Hepatocyte (in vitro differentiated cells): Measurements from ENCODE around the gene NAA40. TPM values are rescaled to one million over a fixed set of nuclear protein-coding genes. Genes with fewer than 3 reads are reported as not detected.

Experiments used
- DNase-seq: peaks from one replicate; pipeline ENCODE4 v3.0.0-alpha.2; 2016; ENCODE audit warnings: low spot score
- H2AFZ ChIP-seq: fragments of 200-600 bp; sonication (generic); 2 replicates; pipeline ENCODE4 v1.6.0; 2016; ENCODE audit warnings: antibody characterized with exemption, mild to moderate bottlenecking
- H3K27ac ChIP-seq: fragments of 200-600 bp; sonication (generic); 2 replicates; pipeline ENCODE4 v1.5.1; 2016; ENCODE audit warnings: mild to moderate bottlenecking
- H3K27me3 ChIP-seq: fragments of 200-600 bp; sonication (generic); 2 replicates; pipeline ENCODE4 v1.6.1; 2016
- H3K36me3 ChIP-seq: fragments of 200-600 bp; sonication (generic); replicated peaks from 2 replicates; pipeline ENCODE4 v1.5.1; 2016; ENCODE audit warnings: low read depth; ENCODE audit not compliant: insufficient read depth
- H3K4me1 ChIP-seq: fragments of 200-600 bp; sonication (generic); 2 replicates; pipeline ENCODE4 v1.5.1; 2016; ENCODE audit warnings: mild to moderate bottlenecking, moderate library complexity; ENCODE audit not compliant: insufficient read depth
- H3K4me2 ChIP-seq: fragments of 200-600 bp; sonication (generic); 2 replicates; pipeline ENCODE4 v1.6.0; 2016
- H3K4me3 ChIP-seq: fragments of 200-600 bp; sonication (generic); 2 replicates; pipeline ENCODE4 v1.5.1; 2016; ENCODE audit warnings: mild to moderate bottlenecking
- H3K79me2 ChIP-seq: fragments of 200-600 bp; sonication (generic); 2 replicates; pipeline ENCODE4 v1.6.0; 2017; ENCODE audit warnings: mild to moderate bottlenecking
- H3K9me2 ChIP-seq: fragments of 200-600 bp; sonication (generic); replicated peaks from 2 replicates; pipeline ENCODE4 v1.6.0; 2017; ENCODE audit warnings: mild to moderate bottlenecking; ENCODE audit not compliant: insufficient read depth
- H3K9me3 ChIP-seq: fragments of 200-600 bp; sonication (generic); 2 replicates; pipeline ENCODE4 v1.5.1; 2016; ENCODE audit warnings: low read depth, mild to moderate bottlenecking
- H4K20me1 ChIP-seq: fragments of 200-600 bp; sonication (generic); 2 replicates; pipeline ENCODE4 v1.6.0; 2016; ENCODE audit warnings: mild to moderate bottlenecking; ENCODE audit not compliant: insufficient read depth, poor library complexity, severe bottlenecking
- EZH2 ChIP-seq: fragments of 200-600 bp; sonication (generic); IDR thresholded peaks from 2 replicates; pipeline ENCODE4 v1.6.1; 2016; ENCODE audit warnings: antibody characterized with exemption, mild to moderate bottlenecking, borderline replicate concordance
- EZH2phosphoT487 ChIP-seq: fragments of 200-600 bp; sonication (generic); IDR thresholded peaks from one replicate; pipeline ENCODE4 v1.6.1; 2018; ENCODE audit warnings: antibody characterized with exemption, mild to moderate bottlenecking, low read depth, moderate library complexity; ENCODE audit not compliant: unreplicated experiment, severe bottlenecking
- WGBS: methylation state at CpG from one replicate; pipeline ENCODE4 v1.1.6; 2016; ENCODE audit warnings: low lambda C conversion rate; ENCODE audit errors: missing lambda C conversion rate; 5-methylcytosine and 5-hydroxymethylcytosine counted together
- polyA plus RNA-seq: library from polyadenylated mRNA; unstranded; fragments of >200 nt; fragmentation: Nextera tagmentation; extraction: Ambion mirVana; gene quantifications from 2 replicates; pipeline ENCODE4 v1.2.1, GENCODE V29; 2016
- total RNA-seq: library from RNA; depleted of rRNA; stranded (reverse); fragments of >200 nt; gene quantifications from 2 replicates; pipeline ENCODE4 v1.2.3, GENCODE V29; 2014
- TF ChIP-seq, protein P1 (sequence below): fragments of 200-600 bp; sonication (generic); IDR thresholded peaks from 2 replicates; pipeline ENCODE4 v1.5.1; 2016; ENCODE audit warnings: antibody characterized with exemption, mild to moderate bottlenecking; ENCODE audit not compliant: poor library complexity

NAA40 gene
- total and polyA plus RNA-seq, 2 experiments from 2014 or later: 15.3 to 16.4 TPM

DNA sequence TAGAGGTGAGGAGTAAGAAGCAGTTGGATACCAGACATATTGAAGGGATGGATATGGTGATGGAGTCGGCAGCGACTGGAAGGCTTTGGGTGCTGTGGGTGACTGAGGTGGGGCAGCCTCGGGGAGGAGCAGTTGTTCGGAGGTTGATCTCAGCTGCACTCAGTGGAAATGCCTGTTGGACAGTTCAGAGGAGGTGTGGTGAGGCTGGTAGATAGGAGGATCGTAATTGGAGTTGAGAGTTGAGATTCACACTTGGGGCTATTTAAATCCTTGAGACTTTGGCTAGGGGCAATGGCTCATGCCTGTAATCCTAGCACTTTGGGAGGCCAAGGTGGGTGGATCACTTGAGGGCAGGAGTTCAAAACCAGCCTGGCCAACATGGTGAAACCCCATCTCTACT is 54.3 kb downstream of the NAA40 start:
- no peak overlapping the region for H3K27ac ChIP-seq

DNA sequence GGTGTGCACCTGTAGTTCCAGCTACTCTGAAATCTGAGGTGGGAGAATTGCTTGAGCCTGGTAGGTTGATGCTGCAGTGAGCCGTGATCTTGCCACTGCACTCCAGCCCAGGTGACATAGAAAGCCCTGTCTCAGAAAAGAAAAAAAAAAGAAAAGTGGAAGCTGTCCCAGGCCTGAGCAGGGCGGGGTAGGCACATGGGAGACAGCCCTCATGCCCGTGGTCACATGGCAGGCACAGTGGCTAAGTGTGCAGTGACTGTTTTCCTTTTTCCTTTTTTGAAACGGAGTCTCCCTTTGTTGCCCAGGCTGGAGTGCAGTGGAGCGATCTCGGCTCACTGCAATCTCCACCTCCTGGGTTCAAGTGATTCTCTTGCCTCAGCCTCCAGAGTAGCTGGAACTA is 55.2 kb downstream of the NAA40 start:
- Histone ChIP-seq H3K4me3 (no peak overlapping the region), H3K4me2 (no peak overlapping the region), H3K36me3 (no peaks in the 10 kb centered on the region), H2AFZ (no peak overlapping the region), H3K79me2 (peaks cover 24% of the 10 kb centered on the region), H4K20me1 (peaks cover 31% of the 10 kb centered on the region), H3K4me1 (peaks cover 5% of the 10 kb centered on the region), H3K9me3 (no peaks in the 10 kb centered on the region), H3K27me3 (no peaks in the 10 kb centered on the region), H3K27ac (no peak overlapping the region), H3K9me2 (no peaks in the 10 kb centered on the region)
- no peak for DNase-seq
- 96% methylated on average over 6 of the region's 6 CpGs for WGBS
- TF ChIP-seq, protein P1, sequence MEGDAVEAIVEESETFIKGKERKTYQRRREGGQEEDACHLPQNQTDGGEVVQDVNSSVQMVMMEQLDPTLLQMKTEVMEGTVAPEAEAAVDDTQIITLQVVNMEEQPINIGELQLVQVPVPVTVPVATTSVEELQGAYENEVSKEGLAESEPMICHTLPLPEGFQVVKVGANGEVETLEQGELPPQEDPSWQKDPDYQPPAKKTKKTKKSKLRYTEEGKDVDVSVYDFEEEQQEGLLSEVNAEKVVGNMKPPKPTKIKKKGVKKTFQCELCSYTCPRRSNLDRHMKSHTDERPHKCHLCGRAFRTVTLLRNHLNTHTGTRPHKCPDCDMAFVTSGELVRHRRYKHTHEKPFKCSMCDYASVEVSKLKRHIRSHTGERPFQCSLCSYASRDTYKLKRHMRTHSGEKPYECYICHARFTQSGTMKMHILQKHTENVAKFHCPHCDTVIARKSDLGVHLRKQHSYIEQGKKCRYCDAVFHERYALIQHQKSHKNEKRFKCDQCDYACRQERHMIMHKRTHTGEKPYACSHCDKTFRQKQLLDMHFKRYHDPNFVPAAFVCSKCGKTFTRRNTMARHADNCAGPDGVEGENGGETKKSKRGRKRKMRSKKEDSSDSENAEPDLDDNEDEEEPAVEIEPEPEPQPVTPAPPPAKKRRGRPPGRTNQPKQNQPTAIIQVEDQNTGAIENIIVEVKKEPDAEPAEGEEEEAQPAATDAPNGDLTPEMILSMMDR: no peak
- TF ChIP-seq EZH2phosphoT487 (no peak), EZH2 (no peak)

More for the DNA sequence above, 54.3 kb downstream of the NAA40 start:
- Histone ChIP-seq H3K4me3 (no peak overlapping the region), H3K27me3 (no peaks in the 10 kb centered on the region), H3K9me3 (no peaks in the 10 kb centered on the region), H3K36me3 (no peaks in the 10 kb centered on the region), H3K79me2 (peaks cover 33% of the 10 kb centered on the region), H3K4me2 (no peak overlapping the region), H2AFZ (no peak overlapping the region), H3K4me1 (no peaks in the 10 kb centered on the region), H3K9me2 (no peaks in the 10 kb centered on the region), H4K20me1 (peaks cover 23% of the 10 kb centered on the region)
- no peak for DNase-seq
- no peak for TF ChIP-seq EZH2
- no peak for TF ChIP-seq EZH2phosphoT487
- TF ChIP-seq, protein P1: no peak
- WGBS: 96% methylated on average over 5 of the region's 5 CpGs

DNA sequence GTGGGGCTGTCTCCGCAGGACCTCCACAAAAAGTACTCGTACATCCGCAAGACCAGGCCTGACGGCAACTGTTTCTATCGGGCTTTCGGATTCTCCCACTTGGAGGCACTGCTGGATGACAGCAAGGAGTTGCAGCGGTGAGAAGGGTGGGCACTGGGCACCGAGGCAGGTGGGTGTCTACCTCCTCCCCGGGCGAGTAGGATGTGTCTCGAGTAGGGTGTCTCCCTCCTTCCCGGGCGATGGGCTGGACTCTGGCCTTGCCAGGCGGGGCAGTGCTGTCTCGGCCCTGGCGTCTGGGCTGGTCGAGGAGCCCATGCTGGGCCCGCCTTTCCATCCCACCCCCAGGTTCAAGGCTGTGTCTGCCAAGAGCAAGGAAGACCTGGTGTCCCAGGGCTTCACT is 57.7 kb downstream of the NAA40 start:
- no peak for DNase-seq
- no peaks in the 10 kb centered on the region for H3K9me3 ChIP-seq
- no peak overlapping the region for H2AFZ ChIP-seq
- peaks cover 24% of the 10 kb centered on the region for H3K4me1 ChIP-seq
- H4K20me1 ChIP-seq: peaks cover 29% of the 10 kb centered on the region
- no peak overlapping the region for H3K4me2 ChIP-seq
- H3K27me3 ChIP-seq: no peaks in the 10 kb centered on the region
- no peak overlapping the region for H3K4me3 ChIP-seq
- peaks cover 5% of the 10 kb centered on the region for H3K79me2 ChIP-seq
- H3K36me3 ChIP-seq: no peaks in the 10 kb centered on the region
- 98% methylated on average over 17 of the region's 18 CpGs for WGBS
- TF ChIP-seq EZH2phosphoT487 (no peak), EZH2 (no peak)
- TF ChIP-seq, protein P1: no peak
- H3K9me2 ChIP-seq: no peaks in the 10 kb centered on the region
- H3K27ac ChIP-seq: no peak overlapping the region

DNA sequence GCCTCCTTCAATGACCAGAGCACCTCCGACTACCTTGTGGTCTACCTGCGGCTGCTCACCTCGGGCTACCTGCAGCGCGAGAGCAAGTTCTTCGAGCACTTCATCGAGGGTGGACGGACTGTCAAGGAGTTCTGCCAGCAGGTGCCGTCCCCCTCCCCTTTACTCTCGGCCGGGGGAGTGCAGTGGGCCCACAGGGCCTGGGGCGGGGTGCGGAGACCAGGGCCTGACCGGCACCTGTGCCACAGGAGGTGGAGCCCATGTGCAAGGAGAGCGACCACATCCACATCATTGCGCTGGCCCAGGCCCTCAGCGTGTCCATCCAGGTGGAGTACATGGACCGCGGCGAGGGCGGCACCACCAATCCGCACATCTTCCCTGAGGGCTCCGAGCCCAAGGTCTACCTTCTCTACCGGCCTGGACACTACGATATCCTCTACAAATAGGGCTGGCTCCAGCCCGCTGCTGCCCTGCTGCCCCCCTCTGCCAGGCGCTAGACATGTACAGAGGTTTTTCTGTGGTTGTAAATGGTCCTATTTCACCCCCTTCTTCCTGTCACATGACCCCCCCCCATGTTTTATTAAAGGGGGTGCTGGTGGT is 58.4 kb downstream of the NAA40 start:
- Histone ChIP-seq H4K20me1 (peaks cover 26% of the 10 kb centered on the region), H3K79me2 (no peaks in the 10 kb centered on the region), H3K36me3 (no peaks in the 10 kb centered on the region), H3K27ac (no peak overlapping the region), H3K9me2 (no peaks in the 10 kb centered on the region), H3K4me1 (peaks cover 30% of the 10 kb centered on the region), H3K9me3 (no peaks in the 10 kb centered on the region), H2AFZ (no peak overlapping the region), H3K27me3 (no peaks in the 10 kb centered on the region), H3K4me2 (no peak overlapping the region), H3K4me3 (no peak overlapping the region)
- no peak for DNase-seq
- 96% methylated on average over 24 of the region's 27 CpGs for WGBS
- TF ChIP-seq EZH2phosphoT487 (no peak), EZH2 (no peak)
- TF ChIP-seq, protein P1: no peak
